NCI-H82 (cell line): Measurements from ENCODE around the gene VWC2.

Source experiments
- DNase-seq: peaks from one replicate; lab custom pipeline; 2025; lab: John Stamatoyannopoulos, UW

The VWC2 gene

DNA sequence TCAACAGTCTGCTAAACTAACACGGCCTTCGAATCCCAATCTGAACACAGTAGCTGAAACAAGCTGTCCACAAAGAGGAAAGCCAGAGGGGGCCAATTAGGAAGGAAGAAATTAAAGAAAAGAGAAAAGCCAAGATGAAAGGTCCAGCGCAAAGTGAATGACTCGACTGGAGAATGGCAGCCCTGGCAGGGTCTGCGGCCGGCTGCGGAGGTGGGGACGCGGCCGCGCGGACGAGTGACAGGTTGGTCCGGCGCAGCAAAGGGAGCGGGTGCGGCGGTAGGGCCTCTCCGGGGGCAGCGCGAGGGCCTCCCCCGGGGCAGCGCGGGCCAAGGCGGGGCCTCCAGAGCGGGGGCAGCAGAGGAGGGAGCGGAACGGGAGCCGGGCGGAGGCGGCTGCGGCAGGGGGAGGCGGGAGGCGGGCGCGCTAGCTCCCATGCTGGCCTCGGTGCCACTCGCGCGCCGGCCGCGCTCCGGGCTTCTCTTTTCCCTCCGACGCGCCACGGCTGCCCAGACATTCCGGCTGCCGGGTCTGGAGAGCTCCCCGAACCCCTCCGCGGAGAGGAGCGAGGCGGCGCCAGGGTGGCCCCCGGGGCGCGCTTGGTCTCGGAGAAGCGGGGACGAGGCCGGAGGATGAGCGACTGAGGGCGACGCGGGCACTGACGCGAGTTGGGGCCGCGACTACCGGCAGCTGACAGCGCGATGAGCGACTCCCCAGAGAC is at the start of gene VWC2:
VWC2 (plus strand) TSS at position 421 of the 718 bp plus-strand sequence. CDS start 1,798 bp downstream, outside the sequence.
- peak; percentile 41 for DNase-seq

DNA sequence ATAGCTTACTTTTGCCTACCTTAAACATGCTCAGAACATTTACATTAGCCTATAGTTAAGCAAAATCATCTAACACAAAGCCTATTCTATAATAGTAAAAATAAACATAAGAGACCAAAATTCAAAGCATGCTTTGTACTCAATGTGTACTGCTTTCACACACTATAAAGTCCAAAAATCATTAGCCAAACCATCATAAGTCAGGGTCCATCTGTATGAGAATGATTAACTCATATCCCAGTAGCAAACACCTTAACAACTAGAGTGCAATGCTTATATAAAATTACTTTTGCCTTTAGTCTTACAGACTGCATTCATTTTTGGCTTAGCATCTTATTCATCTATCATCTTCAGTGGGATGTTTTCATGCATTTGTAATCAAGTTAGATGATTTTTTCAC is 49.4 kb upstream of the VWC2 start:
- no peak for DNase-seq

DNA sequence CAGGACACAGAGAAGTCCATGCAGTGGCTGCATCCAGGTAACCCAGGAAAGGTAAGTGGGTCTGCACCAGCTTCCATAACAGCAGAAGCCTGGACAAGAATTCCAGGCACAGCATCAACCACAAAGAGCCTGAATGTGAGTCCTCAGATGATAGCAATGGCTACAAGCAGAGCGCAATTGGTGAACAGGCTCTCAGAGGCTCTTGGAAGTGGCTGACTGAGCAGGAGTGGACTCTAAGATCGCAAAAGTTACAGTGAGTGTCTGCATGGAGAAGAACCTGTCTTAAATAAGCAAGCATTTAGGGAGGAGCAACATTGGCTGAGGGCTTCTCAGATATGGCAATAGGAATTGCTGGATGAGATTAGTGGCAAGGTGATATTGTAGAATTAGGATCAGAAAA is 41.6 kb upstream of the VWC2 start:
- DNase-seq = no peak

DNA sequence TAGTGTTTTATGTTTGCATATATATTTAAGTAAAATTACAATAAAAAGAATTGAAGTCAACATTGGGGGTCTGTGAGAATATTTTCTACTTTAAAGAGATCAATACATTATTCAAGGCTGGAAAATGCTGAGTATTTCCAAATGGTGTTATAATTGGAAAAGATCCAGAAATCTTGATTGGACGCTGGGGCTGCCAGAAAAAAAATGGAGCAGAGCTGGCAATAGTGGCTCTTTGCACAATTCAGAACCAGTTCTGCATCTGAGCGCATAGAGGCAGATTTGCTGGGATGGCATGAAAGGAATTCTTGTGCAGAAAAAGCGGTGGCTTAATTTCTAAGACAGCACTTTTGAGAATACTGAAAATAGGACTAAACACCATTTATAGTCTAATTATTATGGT is 10.8 kb upstream of the VWC2 start:
- DNase-seq = no peak

DNA sequence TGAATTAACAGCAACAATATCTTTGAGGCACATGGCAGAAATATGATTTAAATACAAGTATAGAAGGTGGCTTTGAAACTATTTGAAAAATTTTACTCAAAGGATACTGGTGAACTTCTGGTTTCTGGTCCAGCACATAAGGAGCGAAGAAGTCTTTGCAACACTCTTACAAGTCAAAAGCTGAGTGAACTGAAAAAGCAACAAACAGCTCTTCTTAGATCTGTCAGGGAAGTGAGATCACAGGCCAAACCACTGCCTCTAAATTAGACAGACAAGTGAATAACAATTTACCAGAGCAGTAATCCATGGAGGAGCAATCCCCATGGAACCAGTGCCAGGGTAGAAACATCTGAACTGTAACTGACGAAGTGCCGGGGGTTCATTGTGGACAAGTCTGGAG is 9.6 kb upstream of the VWC2 start:
- no peak for DNase-seq

DNA sequence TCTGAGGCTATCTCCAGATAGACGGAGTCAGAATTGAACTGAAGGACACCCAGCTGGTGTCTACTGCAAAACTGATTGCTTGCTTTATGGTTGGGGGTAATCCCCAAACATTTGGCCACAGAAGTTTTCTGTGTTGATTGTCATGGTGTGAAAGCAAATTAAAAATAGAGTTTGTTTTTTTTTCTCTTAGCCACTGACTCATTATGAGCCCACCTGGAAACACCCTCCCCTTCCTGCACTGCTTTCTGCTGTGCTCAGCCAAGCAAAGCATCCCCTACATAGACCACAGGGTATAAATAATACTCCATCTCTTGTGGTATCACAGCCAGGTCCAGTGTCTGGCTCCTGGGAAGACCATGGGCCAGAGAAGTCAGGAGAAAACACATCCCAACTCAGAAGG is 6.5 kb upstream of the VWC2 start:
- no peak for DNase-seq

DNA sequence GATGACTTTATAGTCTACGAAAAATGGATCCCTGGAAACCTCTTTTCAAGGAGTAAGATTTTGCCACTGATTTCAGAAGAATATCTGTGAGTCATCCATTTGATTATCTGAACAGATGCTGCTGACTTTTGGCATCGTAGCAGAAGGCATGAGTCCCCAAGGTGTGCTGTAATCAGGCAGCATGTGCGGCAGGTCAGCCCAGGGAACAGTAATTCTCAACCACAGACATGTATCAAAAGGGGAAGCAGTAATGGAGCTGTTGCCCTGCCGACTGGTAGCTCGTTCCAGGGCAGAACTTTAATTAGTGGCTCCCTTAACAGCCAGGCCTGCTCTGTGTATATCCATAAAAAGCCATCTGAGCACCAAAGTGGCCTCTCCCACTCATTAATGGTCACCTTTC is 5.7 kb upstream of the VWC2 start:
- no peak for DNase-seq

DNA sequence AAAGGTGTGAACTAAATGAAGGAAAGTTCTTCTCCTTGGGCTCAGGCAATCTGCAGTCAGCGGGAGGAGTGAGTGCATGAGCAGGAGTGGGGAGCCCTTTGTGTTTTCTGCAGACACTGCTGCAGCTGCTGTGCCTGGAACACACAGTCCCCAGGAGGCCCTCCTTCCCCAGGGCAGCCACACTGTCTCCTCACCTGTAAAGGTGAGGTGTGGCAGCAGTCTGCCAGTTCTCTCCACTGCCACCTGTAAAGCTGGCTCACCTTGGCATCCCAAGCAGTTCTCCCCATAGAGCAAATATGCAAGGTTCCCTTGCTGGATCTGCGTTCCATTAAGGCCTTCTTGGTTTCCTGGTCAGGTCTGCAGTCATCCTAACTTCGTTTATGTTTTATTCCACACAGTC is 5.2 kb upstream of the VWC2 start:
- no peak for DNase-seq

DNA sequence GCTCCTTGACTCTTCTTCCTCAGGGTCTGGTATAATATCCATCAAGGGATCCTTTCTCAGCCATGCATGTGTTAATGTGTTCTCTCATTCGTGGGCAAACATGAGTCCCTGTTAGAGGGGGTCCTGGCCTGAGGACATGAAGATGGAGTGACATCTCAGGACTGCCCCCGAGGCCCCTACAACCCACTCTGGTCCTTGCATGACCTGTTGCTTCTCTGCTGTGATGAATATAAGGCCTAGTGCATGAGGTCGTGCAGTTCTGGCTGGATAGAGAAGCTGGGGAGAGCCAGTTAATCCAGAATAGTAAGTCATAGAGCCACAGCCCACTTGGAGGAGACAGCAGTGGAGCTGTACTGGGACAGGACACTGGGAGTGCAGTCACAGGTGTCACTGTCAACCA is 4.6 kb upstream of the VWC2 start:
- DNase-seq = no peak

DNA sequence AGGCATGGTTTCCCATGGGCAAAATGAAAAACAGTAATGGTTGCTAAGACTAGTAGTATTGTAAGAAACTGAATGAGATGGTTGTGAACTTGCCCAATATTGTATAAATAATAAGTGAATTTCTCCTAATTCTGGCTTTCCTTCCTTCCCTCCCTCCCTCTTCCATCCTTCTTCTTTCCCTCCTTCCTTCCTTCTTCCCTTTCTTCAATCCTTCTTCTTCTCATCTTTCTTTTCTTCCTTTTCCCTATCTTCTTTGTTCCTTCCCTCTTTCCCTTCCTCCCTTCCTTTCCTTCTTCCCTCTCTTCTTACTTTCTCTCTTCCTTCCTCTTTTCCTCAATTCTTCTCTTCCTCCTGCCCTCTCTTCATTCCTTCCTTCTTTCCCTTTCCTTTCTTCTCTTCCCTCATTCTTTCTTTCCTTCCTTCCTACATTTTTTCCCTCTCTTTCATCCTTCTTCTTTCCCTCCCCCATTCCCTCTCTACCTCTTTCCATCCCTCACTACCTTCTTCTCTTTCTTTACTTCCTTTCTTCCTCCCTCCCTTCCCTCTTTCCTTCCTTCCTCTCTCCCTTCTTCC is 4.1 kb upstream of the VWC2 start:
- DNase-seq = no peak

DNA sequence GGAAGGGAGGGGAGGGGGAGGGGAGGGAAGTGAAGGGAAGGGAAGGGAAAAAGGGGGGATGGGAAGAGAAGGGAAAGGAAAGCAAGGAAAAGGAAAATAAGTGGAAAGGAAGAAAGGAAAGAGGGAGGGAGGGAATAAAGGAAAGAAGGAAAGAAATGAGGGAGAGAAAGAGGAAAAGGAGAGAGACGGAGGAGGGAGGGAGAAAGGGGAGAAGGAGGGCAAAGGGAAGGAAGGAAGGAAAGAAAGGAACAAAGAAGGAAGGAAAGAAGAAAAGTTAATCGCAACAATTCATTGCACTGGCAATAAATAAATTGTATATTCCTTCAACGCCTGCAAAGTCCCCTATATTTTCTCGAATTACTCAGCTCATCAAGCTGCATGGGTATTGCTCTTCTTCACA is 2.6 kb upstream of the VWC2 start:
- no peak for DNase-seq

DNA sequence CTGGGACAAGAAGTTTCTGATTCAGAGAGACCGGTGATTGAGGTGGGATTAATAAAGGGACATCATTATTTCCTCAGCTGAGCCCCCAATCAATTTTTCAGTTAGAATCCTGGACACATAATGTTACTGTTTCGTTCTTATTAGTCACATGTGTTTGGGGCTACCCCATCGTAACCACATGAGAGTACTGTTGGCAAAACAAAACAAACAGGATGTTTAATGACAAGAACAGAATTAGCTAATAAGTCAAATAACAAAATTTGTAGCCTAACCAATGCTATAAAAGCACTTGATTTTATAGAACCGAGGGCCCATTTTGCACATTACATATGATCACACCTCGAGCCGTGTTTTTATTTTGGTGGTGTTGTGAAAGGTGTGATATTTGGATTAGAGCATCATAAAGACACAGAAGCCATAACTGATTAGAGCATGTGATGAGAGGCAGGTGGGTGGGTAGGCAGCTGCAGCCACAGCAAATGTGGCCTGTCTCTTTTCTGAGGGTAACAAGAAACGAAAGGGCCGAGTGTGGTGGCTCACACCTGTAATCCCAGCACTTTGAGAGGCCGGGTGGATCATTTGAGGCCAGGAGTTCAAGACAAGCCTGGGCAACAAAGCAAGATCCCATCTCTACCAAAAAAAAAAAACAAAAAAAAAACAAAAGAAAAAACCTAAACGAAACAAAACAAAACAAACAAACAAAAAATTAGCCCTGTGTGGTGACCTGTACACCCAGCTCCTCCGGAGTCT is 1.8 kb upstream of the VWC2 start:
- DNase-seq = no peak

DNA sequence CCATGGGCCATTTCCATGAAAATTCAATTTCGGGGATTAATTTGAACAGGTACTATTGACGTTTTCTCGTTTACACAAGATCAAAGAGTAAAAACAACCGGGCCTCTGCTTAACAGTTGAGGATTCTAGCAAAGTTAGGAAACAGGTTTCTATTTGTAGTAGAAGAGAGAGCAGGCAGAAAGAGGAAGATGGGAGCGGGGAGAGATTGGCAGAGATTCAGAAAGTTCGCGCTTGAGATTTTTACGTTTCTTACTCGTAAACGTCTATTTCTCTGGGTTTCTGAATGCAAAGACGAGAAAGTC is 571 bp upstream of the VWC2 start:
- DNase-seq = no peak

DNA sequence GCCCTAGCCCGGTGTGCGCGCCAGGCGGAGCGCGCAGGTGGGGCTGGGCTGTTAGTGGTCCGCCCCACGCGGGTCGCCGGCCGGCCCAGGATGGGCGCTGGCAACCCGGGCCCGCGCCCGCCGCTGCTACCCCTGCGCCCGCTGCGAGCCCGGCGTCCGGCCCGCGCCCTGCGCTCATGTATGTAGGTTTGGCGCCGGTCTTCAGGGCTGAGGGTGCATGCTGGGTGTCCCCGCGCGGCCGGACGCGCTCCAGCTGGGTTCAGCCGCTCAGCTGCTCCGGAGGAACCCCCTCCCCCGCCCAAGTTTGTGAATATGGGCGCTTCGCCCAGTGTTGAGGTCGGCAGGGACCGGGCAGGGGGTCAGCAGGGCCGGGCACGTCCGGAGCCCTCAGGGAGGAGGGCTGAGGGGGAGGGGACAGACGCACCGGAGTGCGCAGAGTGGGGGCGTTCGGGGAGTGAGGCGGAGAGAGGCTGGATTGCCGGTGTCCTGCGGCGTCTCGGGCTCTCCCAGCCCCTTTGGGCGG is 559 bp downstream of the VWC2 start:
- peak; percentile 33 for DNase-seq

DNA sequence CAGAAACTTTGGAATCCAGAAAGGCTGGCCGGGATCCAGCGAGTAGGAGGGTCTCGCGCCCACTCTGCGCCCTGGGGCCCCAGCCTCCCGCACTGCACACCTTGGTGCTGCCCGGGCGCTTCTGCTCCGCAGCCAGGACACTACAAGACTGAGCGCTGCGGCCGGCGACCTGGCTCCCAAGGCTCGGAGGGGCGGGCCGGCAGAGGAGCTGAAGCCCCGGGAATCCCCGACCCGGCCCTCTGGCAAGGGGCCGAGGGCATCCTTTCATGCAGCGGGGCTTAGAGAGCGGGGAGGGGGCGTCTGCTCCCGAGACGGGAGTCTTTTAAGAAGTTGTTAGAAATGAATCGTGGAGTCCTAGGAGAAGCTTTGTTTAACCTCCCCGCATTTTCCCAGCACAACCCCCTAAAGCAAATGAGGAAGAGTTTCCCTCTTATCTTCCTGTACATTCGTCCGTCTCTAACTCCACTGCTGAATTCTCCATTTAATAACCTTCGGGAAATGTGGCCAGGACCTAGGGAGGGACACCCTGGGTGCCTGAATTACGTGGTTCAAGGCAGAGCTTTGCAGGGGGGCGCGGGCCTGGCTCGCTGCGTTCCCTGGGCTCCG is 1.1 kb downstream of the VWC2 start:
- peak; percentile 25 for DNase-seq

DNA sequence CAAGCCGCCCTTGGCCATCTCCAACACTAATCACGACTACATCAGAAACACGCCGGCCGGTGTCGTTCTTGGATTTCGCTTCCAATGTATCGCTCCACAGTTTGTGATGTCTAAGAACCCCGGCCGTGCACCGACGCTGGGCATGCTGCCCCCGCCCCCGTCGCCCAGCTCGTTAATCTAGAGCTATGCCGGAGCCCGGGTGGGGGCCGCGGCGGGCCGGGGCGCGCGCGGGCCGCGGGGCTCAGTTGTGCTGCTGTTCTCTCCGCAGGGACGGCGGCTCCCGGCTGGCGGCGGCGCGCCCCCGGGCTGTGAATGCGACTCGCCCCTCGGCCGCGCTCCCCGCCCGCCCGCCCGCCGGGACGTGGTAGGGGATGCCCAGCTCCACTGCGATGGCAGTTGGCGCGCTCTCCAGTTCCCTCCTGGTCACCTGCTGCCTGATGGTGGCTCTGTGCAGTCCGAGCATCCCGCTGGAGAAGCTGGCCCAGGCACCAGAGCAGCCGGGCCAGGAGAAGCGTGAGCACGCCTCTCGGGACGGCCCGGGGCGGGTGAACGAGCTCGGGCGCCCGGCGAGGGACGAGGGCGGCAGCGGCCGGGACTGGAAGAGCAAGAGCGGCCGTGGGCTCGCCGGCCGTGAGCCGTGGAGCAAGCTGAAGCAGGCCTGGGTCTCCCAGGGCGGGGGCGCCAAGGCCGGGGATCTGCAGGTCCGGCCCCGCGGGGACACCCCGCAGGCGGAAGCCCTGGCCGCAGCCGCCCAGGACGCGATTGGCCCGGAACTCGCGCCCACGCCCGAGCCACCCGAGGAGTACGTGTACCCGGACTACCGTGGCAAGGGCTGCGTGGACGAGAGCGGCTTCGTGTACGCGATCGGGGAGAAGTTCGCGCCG is 1.9 kb downstream of the VWC2 start:
- DNase-seq = peak; percentile 42

DNA sequence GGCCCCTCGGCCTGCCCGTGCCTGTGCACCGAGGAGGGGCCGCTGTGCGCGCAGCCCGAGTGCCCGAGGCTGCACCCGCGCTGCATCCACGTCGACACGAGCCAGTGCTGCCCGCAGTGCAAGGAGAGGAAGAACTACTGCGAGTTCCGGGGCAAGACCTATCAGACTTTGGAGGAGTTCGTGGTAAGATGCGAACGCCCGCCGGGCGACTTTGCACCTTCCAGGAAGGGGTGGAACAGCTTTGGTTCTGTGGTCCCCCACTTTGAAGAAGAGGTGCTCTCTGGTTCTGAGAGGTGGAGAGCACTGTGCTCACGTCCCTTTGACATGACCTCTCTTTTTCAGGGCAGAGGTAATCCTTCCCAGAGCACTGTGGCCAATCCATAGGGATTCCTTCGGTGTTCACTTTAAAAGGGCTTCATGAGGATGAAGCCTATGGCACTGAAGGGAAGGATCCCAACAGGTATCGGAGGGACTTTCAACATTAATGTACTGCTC is 2.6 kb downstream of the VWC2 start:
- no peak for DNase-seq

DNA sequence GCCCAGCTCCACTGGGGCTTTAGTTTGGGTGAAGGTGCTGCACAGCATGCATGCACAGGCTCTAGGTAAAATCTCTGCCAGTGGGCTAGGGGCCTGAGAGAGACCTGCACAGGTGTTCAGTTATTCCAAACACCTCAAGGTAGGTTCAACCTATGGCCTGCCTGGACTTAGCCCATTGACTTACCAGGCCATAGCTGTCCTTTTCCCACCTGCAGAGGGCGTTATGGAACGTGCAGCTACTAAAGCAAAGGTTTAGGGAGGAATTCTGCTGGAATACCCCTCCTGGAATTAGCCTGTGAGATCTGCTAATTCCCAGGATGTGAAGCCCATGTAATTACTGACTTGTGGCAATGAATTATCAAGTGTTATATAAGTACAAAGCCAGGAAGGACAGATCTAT is 3.6 kb downstream of the VWC2 start:
- peak; percentile 69 for DNase-seq

DNA sequence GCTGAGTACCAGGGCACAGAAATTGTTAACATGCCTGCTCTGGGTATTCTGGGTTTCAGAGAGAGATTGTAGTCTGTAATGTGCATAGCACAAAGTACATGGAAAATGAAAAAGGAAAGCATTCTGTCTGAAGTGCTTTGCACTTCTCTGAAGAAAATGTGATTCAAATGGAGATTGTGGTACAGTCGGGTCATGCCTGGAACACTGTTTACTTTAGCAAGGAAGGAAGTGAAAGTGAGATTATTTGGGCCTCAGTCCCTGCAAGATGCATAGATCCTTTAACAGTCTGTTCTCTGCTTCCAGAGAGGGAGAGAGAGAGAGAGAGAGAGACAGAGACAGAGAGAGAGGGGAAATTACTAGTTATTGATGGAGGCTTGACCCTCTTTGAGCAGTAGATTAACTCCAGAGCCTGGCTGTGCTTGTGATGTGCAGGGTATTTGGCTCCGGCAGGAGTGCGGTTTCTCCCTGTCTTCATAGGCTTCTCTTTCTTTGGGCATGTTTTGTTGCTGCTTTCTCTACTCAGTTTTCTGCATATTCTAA is 5.4 kb downstream of the VWC2 start:
- DNase-seq = no peak

DNA sequence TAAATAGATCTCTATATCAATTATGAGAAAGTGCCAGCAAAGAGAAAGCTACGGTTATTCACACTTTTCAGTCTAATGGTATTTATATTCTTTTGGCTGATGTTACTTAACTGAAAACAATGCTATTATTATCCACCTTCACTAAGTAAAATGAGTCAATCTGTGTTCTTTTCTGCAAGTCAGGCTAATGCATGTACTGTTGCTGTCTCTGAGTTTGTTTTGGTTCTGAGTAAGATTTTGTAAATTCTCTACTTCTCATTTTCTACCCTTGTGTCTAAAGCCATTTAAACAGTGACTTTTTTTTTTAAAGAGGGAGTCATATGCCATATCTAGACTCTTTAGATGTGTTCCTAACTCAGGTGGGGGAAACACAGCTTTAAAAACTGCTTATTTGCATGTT is 7.5 kb downstream of the VWC2 start:
- DNase-seq = no peak

DNA sequence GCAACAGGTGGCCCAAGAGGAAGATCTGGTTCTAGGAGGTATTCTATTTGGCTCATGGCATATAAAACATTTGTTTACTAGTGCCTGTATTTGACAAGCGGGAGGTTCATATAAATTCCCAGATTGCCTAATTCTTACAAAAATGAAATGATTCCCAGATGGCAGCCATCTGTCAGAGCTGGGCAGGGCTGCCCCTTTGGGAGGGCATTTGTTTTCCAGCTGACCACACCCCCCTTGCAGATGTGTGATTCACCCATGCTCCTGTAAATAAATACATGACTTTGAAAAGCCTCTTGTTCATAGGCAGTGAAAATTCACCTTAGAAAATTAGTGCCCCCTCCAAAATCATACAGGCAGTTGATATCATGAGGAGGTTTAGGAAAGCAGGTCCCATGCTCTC is 8.6 kb downstream of the VWC2 start:
- no peak for DNase-seq

DNA sequence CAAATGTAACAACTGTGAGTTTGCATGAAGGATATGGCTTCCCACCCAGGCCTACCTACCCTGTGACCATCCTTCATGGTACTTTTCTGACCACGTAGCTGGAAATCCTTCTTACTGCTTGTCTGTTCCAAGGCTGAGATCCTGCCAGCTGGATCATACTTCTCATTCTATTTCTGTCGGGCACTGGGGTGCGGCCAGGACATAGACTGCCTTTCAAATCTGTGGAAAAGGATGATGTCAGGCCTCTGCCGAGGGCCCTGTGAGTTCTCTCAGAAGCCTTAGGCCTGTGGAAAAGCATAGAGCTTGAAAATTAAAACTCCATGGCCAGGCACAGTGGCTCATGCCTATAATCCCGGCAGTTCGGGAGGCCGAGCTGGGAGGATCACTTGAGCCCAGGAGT is 10.0 kb downstream of the VWC2 start:
- DNase-seq = no peak
